ENCODE data around the gene SLC9A9. TPM values are rescaled to one million over a fixed set of nuclear protein-coding genes. Genes with fewer than 3 reads are reported as not detected.

Gene SLC9A9
- total RNA-seq, 1 experiment from 2014 or later: not detected

- no peak for DNase-seq (ENCODE audit: low read depth)
Observed at GRCh38 chr3:143329567-143330211, 518.6 kb downstream of the SLC9A9 start.

DNA sequence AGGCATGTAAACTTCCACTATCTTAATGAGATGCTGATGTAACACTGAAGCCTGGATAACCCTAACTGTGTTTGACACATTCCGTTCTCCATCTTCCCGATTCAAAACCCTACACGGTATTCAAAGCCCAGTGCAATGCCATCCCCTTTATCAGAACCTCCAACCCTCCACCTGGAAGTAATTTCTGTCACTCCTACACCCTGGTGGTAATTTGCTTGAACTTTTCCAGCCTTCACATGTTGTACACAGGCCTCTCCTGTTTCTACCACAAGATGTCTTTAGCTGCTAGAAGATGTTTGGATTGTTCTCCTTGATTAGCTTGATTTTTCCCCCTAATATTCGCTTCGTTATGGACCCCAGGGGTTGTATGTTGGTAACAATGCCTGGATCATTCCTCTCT is 519.8 kb downstream of the SLC9A9 start:
- no peak for DNase-seq (ENCODE audit: low read depth)

DNA sequence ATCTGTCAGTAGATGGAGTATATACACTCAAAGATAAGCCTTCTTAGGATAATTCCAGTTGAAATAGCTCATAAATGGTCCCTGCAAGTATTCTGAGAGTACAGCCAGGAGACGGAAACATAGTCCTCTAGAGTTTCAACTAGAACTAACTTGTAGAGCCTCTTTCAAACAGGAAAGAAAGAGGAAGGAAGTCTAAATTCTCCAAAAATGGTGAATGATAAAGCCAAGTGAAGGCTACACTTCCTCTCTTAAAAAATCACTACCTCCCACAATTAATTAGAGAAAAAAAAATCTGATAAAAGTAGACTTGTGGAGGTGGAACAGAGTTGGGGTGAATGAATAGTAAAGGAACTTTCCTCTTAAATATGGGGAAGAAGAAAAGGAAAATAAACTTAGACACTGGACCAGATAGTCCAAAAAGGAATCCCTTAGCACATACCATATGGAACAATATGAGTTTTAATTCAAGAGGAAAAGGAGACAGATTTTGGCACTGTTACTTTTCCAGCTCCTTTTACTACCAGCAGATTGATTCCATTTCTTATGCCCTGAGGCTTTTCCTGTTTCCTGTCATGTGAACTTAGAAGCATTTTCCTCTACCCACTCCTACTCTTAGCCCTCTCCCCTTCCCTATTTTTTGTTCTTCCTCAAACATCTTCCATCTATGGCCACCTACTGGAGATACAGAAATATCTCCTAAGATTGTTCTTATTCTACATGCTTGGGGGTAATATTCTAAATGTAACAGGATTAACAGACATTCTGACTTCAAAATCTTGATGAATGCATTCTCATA is 521.1 kb downstream of the SLC9A9 start:
- no peak for DNase-seq (ENCODE audit: low read depth)

GRCh38 chr3:143321058-143321769 is 527.1 kb downstream of the SLC9A9 start:
- DNase-seq (ENCODE audit: low read depth): no peak

DNA sequence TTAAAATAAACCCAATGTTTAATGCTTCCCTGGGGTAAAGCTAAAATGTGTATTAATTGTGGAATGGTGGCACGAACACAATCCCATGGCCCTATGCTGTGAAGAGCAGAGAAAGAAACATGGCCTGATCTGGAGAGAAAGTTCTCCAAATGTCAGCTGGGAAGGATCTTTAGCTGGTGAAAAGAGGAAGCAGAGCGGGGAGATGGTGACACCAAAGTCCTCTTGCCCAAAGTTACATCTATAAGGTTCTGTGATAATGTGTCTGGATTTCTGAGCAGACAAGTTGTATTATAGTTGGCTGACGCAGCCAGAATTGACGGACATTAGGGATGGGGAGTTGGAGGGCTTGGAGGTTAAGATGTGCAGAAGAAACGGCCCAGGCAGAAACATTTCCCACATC is 532.5 kb downstream of the SLC9A9 start:
- DNase-seq (ENCODE audit: low read depth): no peak

DNA sequence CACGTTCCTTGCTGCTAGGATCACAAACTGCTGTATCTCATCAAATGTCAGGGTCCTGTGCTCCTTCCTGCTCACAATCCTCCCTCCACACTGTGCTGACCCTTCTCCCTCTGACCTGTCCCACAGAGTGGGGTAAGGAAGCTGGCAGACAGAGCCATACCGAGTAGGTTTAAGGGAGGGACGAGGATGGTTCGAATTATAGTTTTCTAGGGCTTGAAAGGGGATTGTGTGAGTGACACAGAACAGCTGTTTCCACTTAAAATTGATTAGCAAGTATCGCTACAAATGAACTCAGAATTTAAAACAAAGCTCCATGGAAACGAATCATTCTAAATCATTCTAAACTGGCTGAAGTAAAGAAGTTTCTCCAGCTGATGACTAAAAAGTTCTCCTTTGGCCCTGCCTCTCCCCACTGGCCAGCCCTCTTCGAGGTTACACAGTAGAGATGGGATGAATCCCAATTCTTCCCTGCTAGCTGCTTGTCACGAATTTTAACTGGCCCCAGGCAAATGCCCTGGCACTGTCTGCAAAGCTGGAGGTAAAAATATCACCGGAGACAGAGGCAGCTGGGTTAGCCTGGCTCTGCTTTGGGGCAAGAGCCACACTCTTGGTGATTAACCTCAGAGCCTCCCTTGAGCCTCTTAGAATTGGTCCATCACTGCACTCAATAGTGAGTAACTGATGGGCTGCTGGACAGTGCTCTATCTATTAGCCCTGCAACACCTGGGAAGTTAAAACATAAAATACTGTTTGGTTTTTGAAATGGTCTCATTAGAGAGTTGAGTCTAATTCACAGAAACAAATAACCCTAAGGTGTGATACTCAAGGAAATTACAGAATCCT is 533.8 kb downstream of the SLC9A9 start:
- DNase-seq (ENCODE audit: low read depth): no peak

DNA sequence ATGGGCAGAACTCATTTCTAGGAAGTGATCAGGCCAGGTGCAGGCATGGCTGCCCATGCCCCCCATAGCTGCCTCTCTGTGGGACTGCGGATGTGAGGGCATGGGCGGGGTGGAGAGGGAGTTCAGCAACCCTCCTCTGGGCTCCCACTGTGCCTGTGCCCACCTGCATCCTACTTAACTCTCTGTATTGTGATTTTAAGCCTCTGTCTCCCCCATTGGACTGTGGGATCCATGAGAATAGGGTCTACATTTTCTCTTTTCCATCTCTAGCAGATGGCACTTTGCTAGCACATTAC is 534.4 kb downstream of the SLC9A9 start:
- no peak for DNase-seq (ENCODE audit: low read depth)

- DNase-seq (ENCODE audit: low read depth): no peak
Observed at GRCh38 chr3:143313025-143313892, 535.0 kb downstream of the SLC9A9 start.

GRCh38 chr3:143311096-143311495 is 537.2 kb downstream of the SLC9A9 start:
- no peak for DNase-seq (ENCODE audit: low read depth)

- no peak for DNase-seq (ENCODE audit: low read depth)
Observed at GRCh38 chr3:143309705-143310104, 538.6 kb downstream of the SLC9A9 start.

- peak; percentile 68 for DNase-seq (ENCODE audit: low read depth)
Observed at GRCh38 chr3:143307613-143308183, 540.6 kb downstream of the SLC9A9 start.

DNA sequence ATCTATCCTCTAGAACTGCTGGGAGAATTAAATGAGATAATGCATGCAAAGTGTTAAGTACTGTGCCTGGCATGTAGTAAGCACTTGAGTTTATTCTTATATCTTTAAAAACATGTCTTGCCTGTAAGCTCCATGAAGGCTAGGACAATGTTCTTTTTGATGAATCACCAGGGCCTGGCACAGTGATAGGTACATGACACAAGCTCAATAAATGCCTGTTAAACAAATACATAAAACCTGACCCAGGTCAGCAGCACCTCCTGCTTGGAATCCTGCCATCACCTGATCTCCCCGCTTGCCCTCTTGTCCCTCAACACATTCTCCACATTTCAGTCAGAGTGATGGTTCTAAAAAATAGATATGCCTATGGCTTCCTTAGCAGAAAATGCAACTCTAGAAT is 541.9 kb downstream of the SLC9A9 start:
- no peak for DNase-seq (ENCODE audit: low read depth)

GRCh38 chr3:143302638-143303171 is 545.6 kb downstream of the SLC9A9 start:
- peak; percentile 61 for DNase-seq (ENCODE audit: low read depth)

DNA sequence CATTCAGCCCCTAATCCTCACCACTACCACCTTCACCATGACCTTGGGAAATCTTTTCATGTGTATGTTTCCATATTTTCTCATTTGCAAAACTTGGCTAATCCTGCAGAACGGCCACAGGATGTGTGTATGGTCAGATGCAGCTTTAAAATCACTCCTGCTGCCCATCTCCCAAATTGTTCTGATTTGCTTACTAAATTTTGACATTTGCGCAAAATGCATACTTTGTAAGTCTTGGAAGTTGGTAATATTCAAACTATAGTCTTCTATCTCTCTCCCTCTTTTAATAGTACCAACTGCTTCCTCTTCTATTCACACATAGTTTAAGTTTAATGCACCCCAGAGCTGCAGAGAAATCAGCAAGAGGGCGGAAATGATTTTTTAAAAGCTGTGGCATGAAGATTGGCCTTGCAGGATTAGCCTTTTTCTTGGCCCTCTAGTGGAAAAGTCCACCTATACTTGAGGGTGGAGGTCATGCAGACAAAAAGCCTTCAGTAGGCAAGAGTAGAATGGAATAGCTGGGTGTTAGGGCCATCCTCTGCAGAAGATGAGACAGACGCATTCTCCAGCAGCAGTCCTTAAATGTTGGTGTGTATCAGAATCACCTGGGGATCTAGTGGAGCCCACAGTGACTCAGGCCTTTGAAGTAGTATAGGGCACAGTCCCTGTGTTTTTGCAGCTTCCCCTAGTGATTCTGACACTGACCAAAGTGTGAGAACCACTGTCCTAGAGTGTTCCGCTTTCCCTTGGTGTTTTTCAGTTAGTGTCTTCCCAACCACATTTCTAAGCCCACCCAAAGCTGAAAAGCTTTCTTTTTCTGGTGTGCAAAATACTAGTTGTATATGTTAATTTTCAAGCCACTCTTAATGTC is 547.0 kb downstream of the SLC9A9 start:
- no peak for DNase-seq (ENCODE audit: low read depth)

DNA sequence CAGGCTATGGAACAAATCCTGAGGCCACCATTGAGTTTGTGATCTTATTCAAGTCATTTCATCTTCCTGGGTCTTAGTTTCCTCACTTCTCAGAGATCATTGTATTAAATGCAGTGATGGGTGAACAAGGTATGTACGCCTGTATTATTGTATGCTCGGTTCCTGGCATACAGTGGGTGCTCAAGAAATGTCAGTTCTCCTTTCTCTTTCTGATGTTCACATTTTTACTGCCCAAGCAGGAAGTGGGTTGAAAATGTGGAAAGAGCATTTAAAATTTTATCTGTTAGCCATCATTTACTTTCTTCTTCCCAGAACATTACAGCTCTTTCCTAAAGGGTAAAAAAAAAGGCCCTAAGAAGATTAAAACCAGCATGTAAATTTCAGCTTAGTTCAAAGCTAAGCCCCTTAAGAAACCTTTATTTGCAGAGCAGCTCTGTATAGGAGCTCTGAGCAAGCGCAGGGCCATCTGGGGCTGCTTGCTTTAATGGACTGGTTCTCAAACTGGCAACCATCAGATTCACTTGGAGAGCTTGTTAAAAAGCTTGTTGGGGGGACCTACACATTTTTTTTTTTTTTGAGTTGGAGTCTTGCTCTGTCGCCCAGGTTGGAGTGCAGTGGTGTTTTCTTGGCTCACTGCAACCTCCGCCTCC is 549.3 kb downstream of the SLC9A9 start:
- DNase-seq (ENCODE audit: low read depth): no peak

GRCh38 chr3:143298380-143298779 is 549.9 kb downstream of the SLC9A9 start:
- no peak for DNase-seq (ENCODE audit: low read depth)

- no peak for DNase-seq (ENCODE audit: low read depth)
Observed at GRCh38 chr3:143295201-143296080, 552.8 kb downstream of the SLC9A9 start.

GRCh38 chr3:143294188-143294587 is 554.1 kb downstream of the SLC9A9 start:
- no peak for DNase-seq (ENCODE audit: low read depth)

Measured in Daoy (cell line).